MM.1S (cell line): ENCODE results near the gene BMPR2.
"Not testable (repeated sequence)": the region's sequence is repeated elsewhere in the genome, so short reads cannot be mapped to it uniquely, and the experiment has no call there.

Experiments
- DNase-seq: peaks from one replicate; pipeline ENCODE4 v3.0.0-alpha.2; 2015
- H2AFZ ChIP-seq: fragments of 300-600 bp; sonication (generic); 2 replicates; pipeline ENCODE4 v1.6.0; 2016; ENCODE audit warnings: antibody characterized with exemption, low read length
- H3F3A ChIP-seq: fragments of 300-600 bp; sonication (generic); 2 replicates; pipeline ENCODE4 v1.6.1; 2016; ENCODE audit warnings: mild to moderate bottlenecking, antibody characterized with exemption, low read length, moderate library complexity, mixed read lengths; ENCODE audit not compliant: insufficient read depth
- H3K27ac ChIP-seq: fragments of 300-600 bp; sonication (generic); 2 replicates; pipeline ENCODE4 v1.5.1; 2016; ENCODE audit warnings: mild to moderate bottlenecking, low read length
- H3K27me3 ChIP-seq: fragments of 300-600 bp; sonication (generic); replicated peaks from 2 replicates; pipeline ENCODE4 v1.6.0; 2016; ENCODE audit warnings: low read length; ENCODE audit not compliant: insufficient read depth
- H3K36me3 ChIP-seq: fragments of 300-600 bp; sonication (generic); replicated peaks from 2 replicates; pipeline ENCODE4 v1.6.1; 2016; ENCODE audit warnings: mild to moderate bottlenecking, low read length, mixed read lengths; ENCODE audit not compliant: insufficient read depth
- H3K4me1 ChIP-seq: fragments of 300-600 bp; sonication (generic); 2 replicates; pipeline ENCODE4 v1.6.1; 2016; ENCODE audit warnings: low read length, mixed read lengths
- H3K4me2 ChIP-seq: fragments of 300-600 bp; sonication (generic); 2 replicates; pipeline ENCODE4 v1.6.0; 2016; ENCODE audit warnings: low read depth, low read length
- H3K4me3 ChIP-seq: fragments of 300-600 bp; sonication (generic); 2 replicates; pipeline ENCODE4 v1.5.1; 2016; ENCODE audit warnings: low read length, mixed read lengths
- H3K79me2 ChIP-seq: fragments of 300-600 bp; sonication (generic); 2 replicates; pipeline ENCODE4 v1.6.1; 2016; ENCODE audit warnings: mixed run types, low read length, mixed read lengths
- H3K9ac ChIP-seq: fragments of 300-600 bp; sonication (generic); 2 replicates; pipeline ENCODE4 v1.6.1; 2016; ENCODE audit warnings: low read length, mixed read lengths
- H3K9me2 ChIP-seq: fragments of 300-600 bp; sonication (generic); replicated peaks from 2 replicates; pipeline ENCODE4 v1.6.1; 2016; ENCODE audit warnings: mild to moderate bottlenecking, low read length, mixed read lengths; ENCODE audit not compliant: insufficient read depth
- H3K9me3 ChIP-seq: fragments of 300-600 bp; sonication (generic); replicated peaks from 2 replicates; pipeline ENCODE4 v1.6.1; 2016; ENCODE audit warnings: mild to moderate bottlenecking, low read length, mixed read lengths; ENCODE audit not compliant: insufficient read depth
- H4K20me1 ChIP-seq: fragments of 300-600 bp; sonication (generic); 2 replicates; pipeline ENCODE4 v1.6.1; 2016; ENCODE audit warnings: mild to moderate bottlenecking, low read length, moderate library complexity, mixed read lengths; ENCODE audit not compliant: insufficient read depth
- CTCF ChIP-seq: fragments of 300-600 bp; sonication (generic); IDR thresholded peaks from 2 replicates; pipeline ENCODE4 v1.5.1; 2016; ENCODE audit warnings: antibody characterized with exemption, low read length, mixed read lengths
- EZH2 ChIP-seq: fragments of 300-600 bp; sonication (generic); optimal IDR thresholded peaks from 2 replicates; pipeline ENCODE3; 2017; ENCODE audit warnings: low read depth, mild to moderate bottlenecking, antibody characterized with exemption, low read length, mixed read lengths
- EZH2phosphoT487 ChIP-seq: fragments of 300-600 bp; sonication (generic); IDR thresholded peaks from 2 replicates; pipeline ENCODE4 v1.6.1; 2018; ENCODE audit warnings: antibody characterized with exemption, low read length

BMPR2 gene

GRCh38 chr2:202574541-202574940 is 198.4 kb downstream of the BMPR2 start:
- no peaks in the 10 kb centered on the region for H3K79me2 ChIP-seq
- DNase-seq: no peak
- no peak overlapping the region for H3K27ac ChIP-seq
- H3K4me2 ChIP-seq: no peak overlapping the region
- H3K9me3 ChIP-seq: no peaks in the 10 kb centered on the region
- H2AFZ ChIP-seq: no peak overlapping the region
- no peaks in the 10 kb centered on the region for H3K4me1 ChIP-seq
- H3K9ac ChIP-seq: no peak overlapping the region
- no peaks in the 10 kb centered on the region for H3K9me2 ChIP-seq
- no peak for TF ChIP-seq EZH2
- no peak for TF ChIP-seq CTCF
- no peak for TF ChIP-seq EZH2phosphoT487
- no peaks in the 10 kb centered on the region for H3K27me3 ChIP-seq
- H3K36me3 ChIP-seq: no peaks in the 10 kb centered on the region
- H3F3A ChIP-seq: no peaks in the 10 kb centered on the region
- no peaks in the 10 kb centered on the region for H4K20me1 ChIP-seq
- H3K4me3 ChIP-seq: no peak overlapping the region

- H3K9me2 ChIP-seq, H3K27ac ChIP-seq, H3K4me1 ChIP-seq, H2AFZ ChIP-seq, H4K20me1 ChIP-seq, H3K9me3 ChIP-seq, H3K27me3 ChIP-seq, H3K4me3 ChIP-seq, H3K4me2 ChIP-seq, H3K9ac ChIP-seq, H3K79me2 ChIP-seq, H3K36me3 ChIP-seq, H3F3A ChIP-seq, DNase-seq: not testable (repeated sequence)
These were observed 199.1 kb downstream of the BMPR2 start for GRCh38 chr2:202575194-202575593.

GRCh38 chr2:202577250-202578183 is 201.4 kb downstream of the BMPR2 start:
- no peak overlapping the region for H2AFZ ChIP-seq
- no peaks in the 10 kb centered on the region for H4K20me1 ChIP-seq
- H3K9me2 ChIP-seq: no peaks in the 10 kb centered on the region
- TF ChIP-seq EZH2phosphoT487: no peak
- TF ChIP-seq CTCF: no peak
- no peak for TF ChIP-seq EZH2
- H3F3A ChIP-seq: no peaks in the 10 kb centered on the region
- H3K9ac ChIP-seq: no peak overlapping the region
- H3K4me2 ChIP-seq: no peak overlapping the region
- H3K4me1 ChIP-seq: no peaks in the 10 kb centered on the region
- no peak overlapping the region for H3K4me3 ChIP-seq
- no peaks in the 10 kb centered on the region for H3K27me3 ChIP-seq
- no peaks in the 10 kb centered on the region for H3K36me3 ChIP-seq
- H3K9me3 ChIP-seq: no peaks in the 10 kb centered on the region
- no peak overlapping the region for H3K27ac ChIP-seq
- no peak for DNase-seq
- no peaks in the 10 kb centered on the region for H3K79me2 ChIP-seq

- not testable (repeated sequence) for H3K4me3 ChIP-seq, H3K27ac ChIP-seq, DNase-seq, H4K20me1 ChIP-seq, H3F3A ChIP-seq, H3K79me2 ChIP-seq, H2AFZ ChIP-seq, H3K27me3 ChIP-seq, H3K9me3 ChIP-seq, H3K4me2 ChIP-seq, H3K9ac ChIP-seq, H3K4me1 ChIP-seq, H3K36me3 ChIP-seq, H3K9me2 ChIP-seq
These were observed 206.7 kb downstream of the BMPR2 start for GRCh38 chr2:202582846-202583245.
